Fibroblast of gingiva (primary cell): ENCODE results near the gene TENT4B.
"Not testable (repeated sequence)": the region's sequence is repeated elsewhere in the genome, so short reads cannot be mapped to it uniquely, and the experiment has no call there.

ENCODE experiments used
- DNase-seq: peaks from one replicate; pipeline ENCODE4 v3.0.0-alpha.2; 2011; ENCODE audit warnings: low read depth

Gene TENT4B

DNA sequence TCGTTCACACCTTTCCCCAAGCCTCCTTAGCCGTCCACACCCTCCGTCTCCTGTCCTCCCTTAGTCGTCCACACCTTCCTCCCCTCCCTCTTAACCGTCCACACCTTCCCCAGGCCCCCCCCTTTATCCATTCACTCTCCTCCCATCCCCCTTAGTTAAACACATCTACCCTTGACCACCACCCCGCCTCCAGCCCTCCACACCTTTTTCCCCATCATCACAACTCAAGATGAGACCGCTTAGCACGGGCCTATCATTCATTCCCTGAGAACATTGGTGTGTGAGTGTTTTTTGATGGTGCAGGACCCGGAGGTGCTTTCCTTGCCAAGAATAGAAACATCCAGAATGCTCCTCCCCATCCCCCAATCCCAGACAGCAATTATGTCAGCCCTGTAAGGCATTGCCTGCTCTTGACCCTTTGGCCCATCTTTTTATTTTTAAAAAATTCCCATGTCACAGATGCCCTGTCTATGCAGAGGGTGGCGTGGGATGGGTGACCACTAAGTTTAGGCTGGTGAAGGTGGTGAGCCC lies 1.4 kb downstream of the TENT4B start:
- DNase-seq, result no peak

DNA sequence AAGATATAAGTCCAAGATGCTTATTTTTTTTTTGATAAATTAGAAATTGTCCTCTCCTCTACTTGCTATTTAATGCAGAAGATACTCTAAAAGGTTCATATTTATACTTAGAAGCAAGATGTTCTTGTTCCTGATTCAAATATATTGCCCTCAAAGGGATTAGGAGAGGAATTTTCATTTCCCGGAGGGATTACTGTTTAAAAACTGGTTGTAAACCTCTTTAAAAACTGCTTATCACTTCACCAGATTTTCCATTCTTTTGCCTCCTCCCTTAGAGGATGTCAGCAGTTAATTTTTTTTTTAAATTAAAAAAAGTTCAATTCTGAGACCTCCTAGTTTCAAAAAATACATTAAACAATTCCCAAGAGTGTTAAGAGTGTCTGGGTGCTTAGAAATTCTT lies 2.8 kb downstream of the TENT4B start:
- no peak for DNase-seq

DNA sequence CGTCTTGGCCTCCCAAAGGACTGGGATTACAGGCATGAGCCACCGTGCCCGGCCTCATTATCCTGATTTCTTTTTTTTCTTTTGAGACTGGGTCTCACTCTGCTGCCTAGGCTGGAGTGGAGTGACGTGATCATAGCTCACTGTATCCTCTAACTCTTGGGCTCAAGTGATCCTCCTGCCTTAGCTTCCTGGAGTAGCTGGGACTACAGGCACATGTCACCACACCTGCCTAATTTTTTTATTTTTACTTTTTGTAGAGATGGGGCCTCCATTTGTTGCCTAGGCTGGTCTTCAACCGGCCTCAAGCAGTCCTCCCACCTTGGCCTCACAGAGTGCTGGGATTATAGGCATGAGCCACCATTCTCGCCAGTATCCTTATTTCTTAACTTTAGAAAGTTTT lies 3.5 kb downstream of the TENT4B start:
- DNase-seq, result no peak

- peak; percentile 26 for DNase-seq
Measured at GRCh38 chr16:50160495-50161164, 7.5 kb downstream of the TENT4B start.

DNA sequence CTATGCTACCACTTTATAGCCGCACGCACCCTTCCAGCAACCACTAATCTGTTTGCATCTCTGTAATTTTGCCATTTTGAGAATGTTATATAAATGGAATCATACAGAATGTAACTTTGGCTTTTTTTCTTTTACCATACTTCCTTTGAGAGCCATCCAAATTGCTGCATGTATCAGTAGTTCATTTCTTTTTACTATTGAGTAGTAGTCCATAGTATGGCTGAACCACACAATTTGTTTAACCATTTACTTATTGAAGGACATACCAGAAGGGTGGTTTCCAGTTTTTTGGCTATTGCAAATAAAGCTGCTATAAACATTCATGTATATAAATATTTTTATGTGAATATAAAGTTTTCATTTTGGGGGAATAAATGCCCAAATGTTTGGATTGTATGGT lies 8.8 kb downstream of the TENT4B start:
- DNase-seq, result no peak

- no peak for DNase-seq
Measured at GRCh38 chr16:50165473-50165872, 12.4 kb downstream of the TENT4B start.

GRCh38 chr16:50166511-50167500 lies 13.7 kb downstream of the TENT4B start:
- no peak for DNase-seq

DNA sequence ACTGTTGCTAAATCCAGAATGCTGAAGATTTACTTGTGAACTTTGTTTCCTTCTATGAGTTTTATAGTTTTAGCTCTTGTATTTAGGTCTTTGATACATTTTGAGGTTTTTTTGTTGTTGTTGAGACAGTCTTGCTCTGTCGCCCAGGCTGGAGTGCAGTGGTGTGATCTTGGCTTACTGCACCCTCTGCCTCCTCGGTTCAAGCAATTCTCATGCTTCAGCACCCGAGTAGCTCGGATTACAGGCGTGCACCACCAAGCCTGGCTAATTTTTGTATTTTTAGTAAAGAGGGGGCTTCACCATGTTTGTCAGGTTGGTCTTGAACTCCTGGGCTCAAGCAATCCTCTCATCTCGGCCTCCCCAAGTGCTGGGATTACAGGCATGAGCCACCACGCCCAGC lies 14.4 kb downstream of the TENT4B start:
- DNase-seq, result no peak

- no peak for DNase-seq
Measured at GRCh38 chr16:50169555-50170096, 16.5 kb downstream of the TENT4B start.

GRCh38 chr16:50171773-50172172 lies 18.7 kb downstream of the TENT4B start:
- DNase-seq, result not testable (repeated sequence)

DNA sequence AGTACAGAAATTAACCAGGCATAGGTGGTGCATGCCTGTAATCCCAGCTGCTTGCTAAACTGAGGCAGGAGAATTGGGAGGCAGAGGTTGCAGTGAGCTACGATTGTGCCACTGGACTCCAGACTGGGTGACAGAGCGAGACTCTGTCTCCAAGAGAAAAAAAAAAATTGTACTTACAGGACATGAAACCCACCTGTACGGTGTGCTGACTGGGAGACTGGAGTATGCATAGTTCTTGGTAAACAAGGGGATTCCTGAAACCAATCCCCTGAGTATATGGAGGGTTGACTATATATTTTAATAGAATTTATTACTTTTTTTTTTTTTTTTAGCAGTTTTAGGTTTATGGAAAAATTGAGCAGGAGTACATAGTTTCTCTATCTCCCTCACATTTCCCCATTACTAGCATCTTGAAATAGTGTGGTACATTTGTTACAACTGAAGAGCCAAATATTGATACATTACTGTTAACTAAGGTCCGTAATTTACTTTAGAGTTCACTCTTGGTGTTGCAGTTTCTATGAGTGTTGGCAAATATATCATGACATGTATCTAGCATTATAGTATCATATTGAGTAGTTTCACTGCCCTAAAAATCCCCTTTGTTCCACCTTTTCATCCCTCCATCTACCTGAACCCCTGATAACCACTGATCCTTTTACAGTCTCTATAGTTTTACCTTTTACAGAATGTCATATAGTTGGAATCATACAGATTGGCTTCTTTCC lies 19.3 kb downstream of the TENT4B start:
- no peak for DNase-seq

GRCh38 chr16:50173316-50173715 lies 20.2 kb downstream of the TENT4B start:
- no peak for DNase-seq

DNA sequence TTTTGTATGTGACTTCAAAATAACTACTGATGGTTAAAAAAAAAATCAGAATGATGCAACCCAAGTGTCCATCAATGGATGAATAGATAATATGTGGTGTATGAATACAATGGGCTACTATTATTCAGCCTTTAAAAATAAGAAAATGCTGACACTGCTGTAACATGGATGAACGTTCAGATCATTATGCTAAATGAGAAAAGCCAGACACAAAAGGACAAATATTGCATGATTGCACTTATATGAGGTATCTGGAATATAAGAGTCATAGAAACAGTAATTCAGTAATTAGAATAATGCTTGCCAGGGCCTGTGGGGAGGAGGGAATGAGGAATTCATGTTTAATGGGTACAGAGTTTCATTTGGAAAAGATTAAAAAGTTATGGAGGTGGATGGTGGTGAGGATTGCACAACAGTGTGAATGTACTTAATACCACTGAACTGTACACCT lies 25.4 kb downstream of the TENT4B start:
- peak; percentile 11 for DNase-seq

- DNase-seq, result no peak
Measured at GRCh38 chr16:50182441-50182840, 29.3 kb downstream of the TENT4B start.

DNA sequence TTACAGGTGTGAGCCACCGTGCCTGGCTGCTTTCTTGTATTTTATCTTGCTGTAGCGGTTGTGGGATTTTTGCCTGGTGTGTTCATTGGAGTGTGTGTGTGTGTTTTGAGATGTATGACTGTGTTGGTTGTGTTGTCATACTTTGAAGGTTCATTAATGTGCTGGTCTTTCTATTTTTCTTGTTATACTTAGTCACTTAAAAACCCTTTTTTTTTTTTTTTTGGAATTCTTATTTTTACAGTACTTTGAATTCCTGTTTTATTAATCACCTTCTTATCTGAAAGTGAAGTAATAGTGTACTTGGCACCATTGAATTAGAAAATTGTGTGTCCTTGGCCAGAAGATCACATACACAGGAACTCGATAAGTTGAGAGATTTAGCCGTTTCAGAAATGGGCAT lies 30.2 kb downstream of the TENT4B start:
- DNase-seq, result peak; percentile 15

DNA sequence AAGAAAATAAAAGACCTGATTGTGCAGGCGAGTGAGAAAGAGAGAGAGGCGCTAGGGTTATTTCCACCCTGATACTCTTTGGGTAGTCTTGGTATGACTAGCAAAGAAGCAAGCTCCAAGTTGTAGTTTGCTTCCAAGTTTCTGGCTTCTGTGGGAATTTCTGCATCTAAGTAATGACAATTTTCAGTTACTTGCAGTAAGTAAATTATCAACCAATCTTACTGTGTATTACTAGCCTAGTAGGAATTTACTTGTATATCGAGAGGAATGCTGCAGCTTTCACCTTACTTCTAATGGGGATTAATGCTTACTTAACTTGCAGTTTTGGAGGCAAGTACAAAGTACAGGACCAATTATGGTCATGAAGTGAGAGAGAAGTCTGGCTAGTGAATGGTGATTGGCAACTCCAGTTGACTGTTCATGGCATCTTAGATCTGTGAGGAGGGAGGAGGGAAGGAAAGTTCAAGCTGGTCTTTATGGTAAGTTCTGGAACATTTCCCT lies 31.9 kb downstream of the TENT4B start:
- no peak for DNase-seq

- no peak for DNase-seq
Measured at GRCh38 chr16:50188619-50189136, 35.6 kb downstream of the TENT4B start.

- DNase-seq, result no peak
Measured at GRCh38 chr16:50190292-50190691, 37.2 kb downstream of the TENT4B start.

GRCh38 chr16:50192386-50193050 lies 39.4 kb downstream of the TENT4B start:
- no peak for DNase-seq

DNA sequence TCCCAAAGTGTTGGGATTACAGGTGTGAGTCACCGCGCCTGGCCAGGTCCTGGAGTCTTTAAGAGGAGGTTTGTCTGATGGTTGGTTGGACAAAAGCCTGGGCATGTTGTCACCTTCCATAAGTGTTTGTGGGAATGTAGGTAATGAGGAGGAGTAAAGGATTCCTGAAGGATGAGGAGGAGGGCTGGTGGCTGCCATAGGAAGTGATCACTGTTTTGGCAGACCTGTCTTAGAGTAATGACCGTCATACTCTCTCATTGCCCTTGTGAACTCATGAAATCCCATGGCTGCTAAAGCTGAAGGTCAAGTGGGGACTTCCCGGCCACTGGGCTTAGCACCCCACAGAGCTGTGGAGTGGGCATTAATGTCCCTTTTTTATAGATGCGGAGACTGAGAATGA lies 40.5 kb downstream of the TENT4B start:
- no peak for DNase-seq

GRCh38 chr16:50195276-50195675 lies 42.2 kb downstream of the TENT4B start:
- DNase-seq, result no peak
